GM19452 (cell line): ENCODE measurements around the gene RBPJ.

Source experiments
- ATAC-seq: cut with Tn5 transposase; IDR thresholded peaks from one replicate; pipeline ENCODE4 v1.9.1; 2021; ENCODE audit not compliant: unreplicated experiment

Gene RBPJ

GRCh38 chr4:26452565-26453531 is 132.0 kb downstream of the RBPJ start:
- ATAC-seq, result no peak

GRCh38 chr4:26454961-26455360 is 134.1 kb downstream of the RBPJ start:
- ATAC-seq, result no peak

DNA sequence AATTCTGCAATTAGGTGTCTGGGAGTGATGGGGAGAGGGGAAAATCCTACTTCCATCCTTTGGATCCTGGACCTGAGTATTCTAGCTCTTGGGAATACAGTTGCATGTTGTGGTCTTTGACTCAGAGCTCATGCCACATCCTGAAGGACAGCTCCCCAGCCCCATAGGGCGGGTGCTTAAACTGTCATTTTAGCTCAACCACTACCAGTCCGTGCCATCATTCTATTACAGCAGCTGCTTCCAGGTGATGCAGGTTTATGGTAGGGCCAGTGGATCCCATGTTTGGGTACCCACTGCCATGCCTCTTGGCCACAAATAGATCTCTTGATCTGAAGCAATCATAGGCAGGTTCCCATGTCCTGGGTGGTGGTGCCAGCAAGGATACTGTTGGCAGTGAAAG is 134.8 kb downstream of the RBPJ start:
- ATAC-seq, result no peak

- ATAC-seq, result no peak
Observed at GRCh38 chr4:26457412-26457811, 136.6 kb downstream of the RBPJ start.

GRCh38 chr4:26458157-26458561 is 137.3 kb downstream of the RBPJ start:
- no peak for ATAC-seq

DNA sequence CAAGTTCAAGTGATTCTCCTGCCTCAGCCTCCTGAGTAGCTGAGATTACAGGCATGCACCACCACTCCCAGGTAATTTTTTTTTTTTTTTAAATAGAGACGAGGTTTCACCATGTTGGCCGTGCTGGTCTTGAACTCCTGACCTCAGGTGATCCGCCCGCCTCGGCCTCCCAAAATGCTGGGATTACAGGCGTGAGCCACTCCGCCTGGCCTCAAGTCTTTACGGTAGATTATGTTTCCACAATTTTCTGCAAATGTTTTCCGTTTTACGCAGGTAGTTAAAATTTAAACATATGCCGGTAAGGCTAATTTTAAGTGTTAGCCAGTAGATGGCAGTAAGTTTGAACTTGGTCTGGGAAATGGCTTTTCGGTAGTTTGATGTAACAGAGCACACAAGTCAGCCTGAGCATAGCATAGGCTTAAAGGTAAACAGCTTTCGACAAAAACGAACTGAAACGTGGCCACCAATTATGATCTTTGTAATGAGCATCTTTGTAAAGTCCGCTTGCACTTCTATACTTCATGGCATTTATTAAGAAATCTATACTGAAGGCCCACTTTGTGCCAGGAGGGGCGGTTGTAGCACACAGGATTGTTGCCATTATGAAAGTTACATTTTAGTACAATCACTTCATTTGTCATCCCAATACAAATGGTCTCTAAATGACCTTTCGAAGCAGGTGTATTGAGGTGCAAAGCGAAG is 138.4 kb downstream of the RBPJ start:
- peak; percentile 70 for ATAC-seq

GRCh38 chr4:26459756-26460530 is 139.1 kb downstream of the RBPJ start:
- ATAC-seq, result no peak

- ATAC-seq, result no peak
Observed at GRCh38 chr4:26462874-26463273, 142.1 kb downstream of the RBPJ start.

DNA sequence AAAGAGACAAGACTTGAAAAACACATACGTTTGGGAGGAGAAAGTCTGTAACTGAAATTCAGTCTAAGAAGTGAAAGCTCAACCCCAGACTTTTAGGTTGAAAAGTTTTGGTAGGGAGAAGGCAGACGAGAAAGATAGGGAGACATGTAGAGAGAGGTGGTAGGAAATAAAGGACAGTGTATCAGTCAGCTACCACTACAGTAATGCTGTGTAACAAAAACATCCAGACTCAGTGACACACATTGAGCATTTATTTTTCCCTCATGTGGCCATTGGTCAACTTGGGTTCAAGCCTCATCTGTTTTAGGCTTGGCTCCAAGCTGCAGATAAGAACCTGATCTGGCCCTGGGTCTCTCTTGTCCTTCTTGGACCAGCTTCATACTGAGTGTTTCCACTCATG is 142.6 kb downstream of the RBPJ start:
- ATAC-seq, result no peak

DNA sequence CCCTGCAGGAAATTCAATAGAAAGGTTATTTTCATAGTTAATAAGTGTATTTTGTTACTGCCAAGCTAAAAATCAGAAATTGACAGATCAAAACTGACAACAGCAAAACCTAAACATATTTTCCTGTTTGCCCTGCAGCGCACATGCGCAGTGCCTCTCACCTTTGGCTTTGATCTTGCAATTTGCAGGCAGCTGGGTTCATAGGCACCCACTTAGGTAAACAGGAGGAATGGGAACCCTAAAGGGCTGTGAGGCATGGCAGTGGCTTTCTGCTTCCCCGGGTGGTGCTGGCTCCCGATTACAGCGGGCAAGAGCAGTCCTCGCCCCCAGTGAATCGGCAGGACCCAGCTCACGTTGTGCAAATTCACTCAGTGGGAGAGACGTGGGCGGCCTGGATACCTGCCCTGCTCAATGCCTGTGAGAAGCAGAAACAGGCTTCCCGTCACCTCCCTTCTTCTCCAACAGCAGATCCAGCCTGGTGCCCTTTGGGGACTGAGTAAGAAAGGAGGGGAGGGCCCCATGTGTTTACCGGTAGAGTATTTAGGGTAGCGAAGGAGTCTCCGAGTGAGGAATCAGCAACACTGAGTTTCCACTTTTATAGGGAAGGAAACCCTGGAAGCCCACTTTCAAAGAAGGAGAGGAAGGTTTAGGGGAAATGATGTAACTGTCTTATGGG is 143.7 kb downstream of the RBPJ start:
- no peak for ATAC-seq

DNA sequence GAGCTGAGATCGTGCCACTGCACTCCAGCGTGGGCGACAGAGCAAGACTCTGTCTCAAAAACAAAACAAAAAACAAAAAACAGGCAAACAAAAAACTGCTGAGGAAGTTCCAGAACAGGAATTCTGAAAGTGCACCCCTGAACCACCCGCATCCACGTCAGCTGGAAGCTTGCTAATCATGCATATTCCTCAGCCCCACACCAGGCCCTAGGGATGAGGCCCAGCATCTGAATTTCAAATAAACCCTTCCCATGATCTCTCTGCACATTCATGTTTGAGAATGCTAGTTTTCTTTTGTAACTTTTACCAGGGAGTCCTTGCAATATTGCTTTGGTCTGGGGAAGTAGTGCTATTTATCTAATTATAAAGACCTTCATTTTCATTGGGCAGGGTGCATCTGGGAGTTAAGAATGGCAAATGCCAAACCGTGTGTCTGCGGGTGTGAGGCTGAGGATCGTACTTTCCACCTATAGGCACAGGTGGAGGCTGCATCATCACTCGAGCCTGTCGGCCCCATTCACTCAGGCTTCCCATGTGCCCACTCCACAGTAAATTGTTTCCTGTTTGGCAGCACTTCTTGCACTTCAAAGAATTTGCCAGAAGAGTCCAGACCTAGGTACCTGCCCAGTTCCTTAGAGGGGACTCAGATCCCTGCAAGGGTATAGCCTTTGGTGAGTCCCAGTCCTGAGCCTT is 145.9 kb downstream of the RBPJ start:
- no peak for ATAC-seq

DNA sequence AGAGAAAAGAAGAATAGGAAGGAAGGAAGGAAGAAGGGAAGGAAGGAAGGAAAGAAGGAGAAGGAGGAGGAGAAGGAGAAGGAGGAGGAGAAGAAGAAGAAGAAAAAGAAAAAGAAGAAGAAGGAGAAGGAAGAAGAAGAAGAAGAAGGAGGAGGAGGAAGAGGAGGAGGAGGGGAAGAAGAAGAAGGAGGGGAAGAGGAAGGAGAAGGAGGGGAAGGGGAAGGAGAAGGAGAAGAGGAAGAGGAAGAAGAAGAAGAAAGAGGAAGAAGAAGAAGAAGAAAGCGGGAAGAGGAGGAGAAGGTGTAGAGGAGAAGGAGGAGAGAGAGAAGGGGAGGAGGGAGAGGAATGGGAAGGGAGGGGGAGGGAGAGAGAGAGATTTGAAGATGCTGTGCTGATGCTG is 146.9 kb downstream of the RBPJ start:
- ATAC-seq, result no peak

GRCh38 chr4:26468283-26468949 is 147.6 kb downstream of the RBPJ start:
- ATAC-seq, result no peak

DNA sequence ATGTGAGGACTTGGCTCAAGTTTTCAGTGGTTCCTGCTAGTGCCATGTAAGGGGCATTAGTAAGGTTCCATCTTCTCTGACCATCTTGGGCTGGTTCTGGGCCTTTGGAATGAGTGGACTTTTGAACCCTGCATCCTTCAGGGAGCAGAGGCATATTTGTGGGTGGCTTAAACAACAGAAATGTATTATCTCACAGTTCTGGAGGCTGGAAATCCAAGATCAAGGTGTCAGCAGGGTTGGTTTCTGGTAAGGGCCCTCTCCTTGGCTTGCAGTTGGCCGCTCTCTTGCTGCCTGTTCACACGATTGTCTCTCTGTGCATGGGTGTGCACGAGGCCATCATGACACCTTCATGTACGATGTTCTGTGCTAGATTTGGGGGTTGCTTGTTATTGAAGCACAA is 148.2 kb downstream of the RBPJ start:
- no peak for ATAC-seq

- no peak for ATAC-seq
Observed at GRCh38 chr4:26471890-26472289, 151.1 kb downstream of the RBPJ start.

DNA sequence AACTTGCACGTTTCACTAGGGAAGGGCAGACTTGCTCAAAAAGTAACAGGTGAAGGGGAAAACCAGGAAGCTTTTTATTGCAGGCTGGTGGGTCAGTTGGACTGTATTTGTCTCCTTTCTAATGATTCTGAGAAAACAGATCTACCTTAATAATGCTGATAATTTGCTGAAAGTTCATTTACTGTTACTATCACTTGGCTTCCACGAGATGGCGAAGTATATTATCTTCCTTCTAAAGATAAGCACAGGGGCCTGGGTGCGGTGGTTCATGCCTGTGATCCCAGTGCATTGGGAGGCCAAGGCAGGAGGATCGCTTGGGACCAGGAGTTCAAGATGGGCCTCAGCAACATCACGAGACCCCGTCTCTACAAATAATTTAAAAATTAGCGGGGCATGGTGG is 153.1 kb downstream of the RBPJ start:
- ATAC-seq, result no peak

DNA sequence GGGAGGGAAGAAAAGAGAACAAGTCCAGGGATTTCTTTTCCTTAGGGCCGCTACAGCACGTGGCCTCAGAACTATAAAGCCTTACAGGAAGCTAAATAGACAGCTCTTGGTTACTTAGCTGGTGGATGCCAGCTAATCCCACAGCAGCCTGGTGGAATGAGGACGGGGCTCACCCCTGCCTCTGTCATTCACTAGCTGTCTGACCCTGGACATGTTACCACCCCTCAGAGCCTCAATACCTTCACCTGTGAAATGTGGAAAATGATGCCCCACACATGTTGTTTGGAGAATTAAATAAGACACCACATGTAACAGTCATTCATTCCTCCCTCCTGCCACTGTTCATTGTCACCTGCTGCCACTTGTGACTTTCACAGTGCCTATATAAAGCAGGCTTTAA is 153.7 kb downstream of the RBPJ start:
- ATAC-seq, result no peak

- no peak for ATAC-seq
Observed at GRCh38 chr4:26475716-26476115, 154.9 kb downstream of the RBPJ start.

DNA sequence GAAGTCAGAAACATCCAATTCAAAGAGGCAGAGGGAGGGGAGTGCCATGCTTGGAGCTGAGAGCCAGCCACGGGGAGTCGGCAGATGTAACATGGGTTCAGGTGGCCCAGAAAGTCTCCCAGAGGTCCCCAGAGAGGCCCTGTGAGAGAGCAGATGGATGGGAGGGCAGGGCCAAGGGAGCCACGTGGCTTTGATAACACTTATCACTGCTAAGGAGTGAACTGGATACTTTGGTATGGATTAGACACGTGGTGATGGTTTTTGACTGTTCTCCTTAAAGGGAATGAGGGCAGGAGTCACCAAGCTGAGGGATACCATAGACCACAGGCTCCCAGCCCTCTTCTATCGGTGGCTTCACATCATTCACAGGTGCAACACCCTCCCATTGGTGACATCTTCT is 155.7 kb downstream of the RBPJ start:
- no peak for ATAC-seq

- ATAC-seq, result no peak
Observed at GRCh38 chr4:26478330-26478729, 157.5 kb downstream of the RBPJ start.
